Measurements from ENCODE around the gene MRPL9.

GRCh38 chr1:151799179-151800022, 36.1 kb upstream of the MRPL9 start:
- TF ChIP-seq EZH2 (IDR thresholded peaks at IDR 0.05; ENCODE audit: low read depth) (no peak), CTCF (conservative IDR thresholded peaks at IDR 0.05) (no peak)

Measured in PC-9 (cell line).